HL-60/S4 treated with phorbol 12-myristate 13-acetate at 8.2 ng/mL for 4 days and 3 days (cell line): ENCODE data around the gene ZNF559.

Source experiments
- in situ Hi-C: fragments of 300-500 bp; cut with MboI; formaldehyde crosslinking; loops from 2 replicates; pipeline ENCODE4 v1.15.0; 2022; ENCODE audit warnings: low sequenced_read_pairs

ZNF559 gene

GRCh38 chr19:9352505-9352904 is 28.5 kb downstream of the ZNF559 start:
- in situ Hi-C loops = no loop called here

GRCh38 chr19:9353011-9353410 is 29.0 kb downstream of the ZNF559 start:
- in situ Hi-C loops = no loop called here

- in situ Hi-C loops = no loop called here
Measured at GRCh38 chr19:9354651-9355050, 30.7 kb downstream of the ZNF559 start.

- in situ Hi-C loops = no loop called here
Measured at GRCh38 chr19:9362905-9363304, 38.9 kb downstream of the ZNF559 start, which contains the start of gene ZNF177. Gene ZNF177, plus strand, starts transcription at chr19:9363013. Its CDS starts 15,299 bp downstream, at chr19:9378312.

- in situ Hi-C loops = no loop called here
Measured at GRCh38 chr19:9370738-9371619, 47.0 kb downstream of the ZNF559 start.

- in situ Hi-C loops = no loop called here
Measured at GRCh38 chr19:9381361-9381785, 57.4 kb downstream of the ZNF559 start.
